ENCODE data around the gene CLIC3.
"Not testable (repeated sequence)": the region's sequence is repeated elsewhere in the genome, so short reads cannot be mapped to it uniquely, and the experiment has no call there.

The CLIC3 gene

GRCh38 chr9:137017071-137017470 lies 20.7 kb upstream of the CLIC3 start:
- no peak for DNase-seq

DNA sequence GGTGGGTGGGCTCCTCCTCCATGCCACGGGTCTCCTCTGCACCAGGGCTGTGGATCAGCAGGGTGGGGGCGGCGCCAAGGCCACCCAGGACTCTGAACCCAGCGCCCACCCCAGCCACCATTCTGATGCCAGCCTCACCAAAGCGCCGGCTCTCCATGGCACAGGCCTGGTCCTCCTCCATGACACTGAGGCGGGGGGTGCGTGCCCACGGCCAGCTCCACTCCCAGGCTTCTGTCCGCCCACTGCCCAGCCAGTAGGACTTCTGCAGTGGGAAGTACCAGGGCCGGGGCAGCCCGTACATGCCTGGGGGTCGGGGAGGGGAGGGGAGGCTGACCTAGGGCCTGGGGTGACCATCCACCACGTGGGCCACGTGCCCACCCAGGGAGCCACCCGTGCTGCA lies 20.1 kb upstream of the CLIC3 start:
- no peak for DNase-seq

DNA sequence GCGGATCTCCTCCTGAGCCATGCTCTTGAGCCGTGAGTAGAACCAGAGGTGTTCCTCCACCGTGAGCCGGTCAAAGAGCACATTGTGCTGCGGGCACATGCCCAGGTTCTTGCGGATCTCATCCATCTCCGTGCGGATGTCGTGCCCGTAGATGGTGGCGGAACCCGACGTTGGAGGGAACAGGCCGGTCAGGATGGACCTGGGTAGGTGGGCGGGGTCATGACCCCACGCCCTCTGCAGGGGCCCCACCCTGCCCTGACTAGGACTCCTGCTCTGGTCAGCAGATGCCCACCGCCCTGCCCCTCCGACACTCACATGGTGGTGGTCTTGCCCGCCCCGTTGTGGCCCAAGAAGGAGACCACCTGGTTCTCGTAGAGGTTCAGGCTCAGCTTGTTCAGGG lies 19.6 kb upstream of the CLIC3 start:
- DNase-seq, result no peak

GRCh38 chr9:137015540-137015930 lies 19.2 kb upstream of the CLIC3 start:
- DNase-seq, result no peak

DNA sequence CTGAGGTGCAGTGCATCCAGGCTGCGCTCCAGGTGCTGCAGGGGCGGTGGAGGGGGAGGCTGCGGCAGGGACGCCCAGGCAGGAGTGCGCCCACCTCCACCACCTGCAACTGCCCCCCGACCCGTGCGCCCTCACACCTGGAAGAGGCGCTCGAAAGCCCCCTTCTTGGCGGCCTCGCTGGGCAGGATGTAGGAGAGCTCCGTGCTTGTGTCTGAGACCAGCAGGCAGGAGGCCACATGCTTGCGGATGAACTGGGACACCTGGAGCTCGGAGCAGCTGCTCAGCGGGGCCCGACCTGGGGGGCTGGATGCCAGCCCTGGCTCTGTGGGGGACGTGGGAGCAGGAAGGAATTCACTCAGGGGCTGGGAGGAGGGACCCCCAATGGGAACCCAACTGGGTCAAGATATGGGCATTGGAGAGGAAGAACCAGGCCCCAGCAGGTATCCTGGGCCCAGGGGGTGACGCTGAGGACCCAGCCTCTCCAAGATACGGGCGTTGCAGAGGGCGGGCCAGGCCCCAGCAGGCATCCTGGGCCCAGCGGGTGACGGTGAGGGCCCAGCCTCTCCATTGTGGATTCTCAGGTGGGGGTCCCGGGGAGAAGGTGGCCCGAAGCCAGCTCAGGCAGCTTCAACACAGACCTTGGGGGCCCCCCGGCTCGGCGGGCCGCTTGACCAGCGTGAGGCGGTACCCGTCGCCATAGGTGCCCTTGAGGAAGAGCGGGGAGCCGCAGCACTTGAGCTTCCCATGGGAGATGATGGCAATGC lies 18.6 kb upstream of the CLIC3 start:
- no peak for DNase-seq

DNA sequence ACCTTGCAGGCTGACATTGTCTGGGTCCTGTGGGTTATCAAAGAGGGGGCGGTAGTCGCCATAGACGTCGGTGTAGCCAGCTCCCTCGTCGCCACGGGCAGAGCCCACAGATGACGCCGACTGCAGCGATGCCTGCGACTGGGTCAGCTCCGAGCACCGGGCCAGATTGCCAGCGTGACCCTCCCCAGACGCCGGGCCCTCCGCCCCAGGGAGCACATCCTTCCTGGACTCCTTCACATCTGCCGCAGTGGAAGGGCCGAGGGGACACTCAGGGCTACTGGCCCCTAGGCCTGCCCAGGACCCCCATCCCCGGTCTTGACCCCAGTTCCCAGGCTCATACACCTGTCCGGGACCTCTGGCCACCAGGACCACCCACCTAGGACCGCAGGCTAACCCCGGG lies 17.8 kb upstream of the CLIC3 start:
- DNase-seq, result no peak

DNA sequence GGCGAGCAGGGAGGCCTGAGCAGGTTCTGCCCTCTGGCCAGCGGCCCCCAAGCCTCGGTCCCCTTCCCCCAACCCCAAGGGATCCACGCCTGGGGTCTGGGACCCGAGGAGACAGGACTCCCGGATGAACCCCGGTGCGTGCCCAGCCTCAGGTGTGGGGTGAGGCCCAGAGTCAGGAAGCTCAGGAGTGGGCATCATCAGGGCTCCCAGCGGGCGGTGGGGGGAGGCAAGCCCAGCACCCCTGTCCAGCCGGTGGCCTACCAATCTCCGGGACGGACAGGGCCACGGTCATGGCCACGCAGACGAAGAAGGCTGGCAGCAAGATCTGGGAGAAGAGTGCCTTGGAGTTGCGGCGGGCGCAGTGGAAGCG lies 17.2 kb upstream of the CLIC3 start:
- DNase-seq, result no peak

DNA sequence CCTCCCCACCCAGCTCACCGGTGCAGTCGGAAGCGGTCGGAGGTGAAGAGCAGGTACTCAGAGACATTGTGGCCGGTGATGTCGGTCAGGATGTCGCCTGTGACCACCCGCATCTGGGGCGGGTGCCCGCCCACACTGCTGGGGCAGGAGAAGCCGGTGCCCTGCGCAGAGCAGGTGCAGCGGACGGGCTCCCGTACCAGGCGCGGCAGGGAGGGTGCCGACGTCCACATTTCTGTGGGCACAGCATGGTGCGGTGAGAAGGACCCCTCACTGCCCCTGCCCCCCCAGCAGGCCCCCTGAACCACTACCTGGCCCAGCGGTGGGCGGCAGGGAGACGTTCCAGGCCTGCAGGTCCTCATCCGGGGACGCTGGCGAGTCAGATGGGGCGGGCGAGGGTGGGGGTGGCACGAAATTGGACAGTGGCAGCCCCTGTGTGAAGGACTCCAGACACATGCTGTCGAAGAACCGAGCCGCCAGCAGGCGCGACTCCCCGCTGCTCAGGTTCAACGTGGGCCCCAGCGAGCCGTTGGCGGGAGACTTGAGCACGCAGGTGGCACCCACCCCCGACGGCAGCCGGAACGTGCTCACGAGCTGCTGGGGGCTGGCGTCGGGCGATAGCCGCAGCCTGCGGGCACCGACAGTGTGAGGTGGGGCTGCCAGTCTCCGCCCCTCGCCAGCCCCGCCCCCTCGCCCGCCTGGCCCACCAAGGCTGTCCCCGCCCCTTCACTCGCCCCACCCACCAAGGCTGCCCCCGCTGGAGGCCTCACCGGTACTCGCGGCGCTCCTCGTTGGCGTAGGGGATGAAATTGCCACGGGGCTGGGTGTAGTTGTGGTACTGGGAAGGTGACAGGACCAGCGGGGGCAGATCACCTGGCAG lies 16.6 kb upstream of the CLIC3 start:
- no peak for DNase-seq

GRCh38 chr9:137011907-137012675 lies 15.7 kb upstream of the CLIC3 start:
- no peak for DNase-seq

GRCh38 chr9:137011156-137011555 lies 14.8 kb upstream of the CLIC3 start:
- DNase-seq, result no peak

- no peak for DNase-seq
Measured at GRCh38 chr9:137009938-137010732, 13.8 kb upstream of the CLIC3 start.

DNA sequence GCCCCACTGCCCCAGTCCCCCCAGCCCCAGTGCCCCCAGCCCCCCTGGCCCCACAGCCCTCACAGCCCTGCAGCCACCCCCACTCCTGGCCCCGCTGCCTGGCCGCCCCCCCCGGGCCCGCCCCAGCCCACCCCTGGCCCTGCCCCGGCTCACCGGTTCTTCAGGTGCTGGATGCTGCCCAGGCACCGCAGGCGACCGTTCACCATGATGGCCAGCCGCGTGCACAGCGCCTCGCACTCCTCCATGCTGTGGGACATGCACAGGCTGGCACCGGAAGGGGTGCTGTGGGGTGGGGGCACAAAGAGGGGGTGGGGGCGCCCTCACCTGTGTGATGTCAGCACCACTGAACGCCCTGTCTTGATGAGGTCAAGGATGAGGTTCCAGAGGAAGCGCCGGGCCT lies 12.8 kb upstream of the CLIC3 start:
- no peak for DNase-seq

GRCh38 chr9:137008312-137008711 lies 11.9 kb upstream of the CLIC3 start:
- DNase-seq, result no peak

DNA sequence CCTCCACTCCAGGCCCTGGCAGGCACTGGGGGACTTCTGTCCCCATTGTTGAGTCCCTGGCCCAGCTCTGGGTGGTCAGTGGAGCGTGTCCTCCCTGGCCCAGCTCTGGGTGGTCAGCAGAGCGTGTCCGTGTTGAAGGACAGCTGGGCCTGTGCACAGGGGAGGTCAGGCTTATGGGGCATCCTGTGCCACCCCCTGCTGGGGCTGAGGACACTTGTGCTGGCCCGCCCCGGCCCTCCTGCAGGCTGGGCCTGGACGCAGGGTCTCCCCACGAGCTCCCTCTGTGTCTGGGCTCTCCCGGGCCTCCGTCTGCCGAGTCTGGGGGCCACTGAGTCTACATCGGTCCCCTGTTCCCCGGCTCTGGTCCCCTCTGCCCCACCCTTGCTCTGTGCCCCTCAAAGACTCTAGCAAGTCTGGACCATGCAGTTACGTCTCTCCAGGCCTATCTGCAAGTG lies 11.5 kb upstream of the CLIC3 start:
- DNase-seq, result no peak

- no peak for DNase-seq
Measured at GRCh38 chr9:137007108-137007815, 10.9 kb upstream of the CLIC3 start.

DNA sequence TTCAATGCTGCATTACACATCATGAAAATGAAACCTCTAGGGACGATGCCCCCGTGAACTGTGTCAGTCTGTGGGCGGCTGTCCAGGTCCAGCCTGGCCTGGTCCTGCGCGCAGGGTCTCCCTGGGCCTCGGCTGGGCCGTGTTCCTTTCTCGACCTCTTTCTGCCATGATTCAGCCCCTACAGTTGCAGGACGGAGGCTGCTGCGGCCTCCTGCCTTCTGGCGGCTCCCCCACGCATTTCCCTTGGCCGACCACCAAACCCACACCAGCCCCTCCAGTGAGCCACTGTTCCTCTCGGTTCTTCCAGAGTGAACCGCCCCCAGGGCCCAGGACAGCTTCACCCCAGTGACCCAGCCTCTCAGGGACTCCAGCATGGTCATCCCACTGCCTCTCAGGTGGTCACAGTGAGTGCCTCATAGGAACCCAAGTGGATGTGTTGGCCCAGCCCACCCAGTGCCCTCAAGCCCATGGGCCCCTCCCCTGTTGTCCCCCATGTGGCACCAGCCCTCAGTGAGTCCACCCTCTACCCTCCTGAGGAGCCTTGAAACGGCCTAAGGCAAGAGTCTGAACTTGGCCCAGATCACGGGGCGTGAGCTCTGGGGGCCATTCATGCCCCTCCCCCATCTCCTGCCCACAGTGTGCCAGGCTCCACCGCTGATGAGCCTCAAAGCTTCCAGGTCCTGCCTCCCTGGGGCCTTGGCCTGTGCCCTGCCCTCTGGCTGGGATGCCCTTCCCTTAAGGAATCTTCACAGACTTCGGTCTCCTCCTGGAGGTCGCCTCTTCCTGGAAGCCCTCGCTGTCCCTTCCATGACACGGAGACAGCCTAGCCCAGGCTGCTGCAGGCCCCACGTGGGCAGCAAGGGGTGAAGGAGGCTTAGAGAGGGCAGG lies 10.0 kb upstream of the CLIC3 start:
- DNase-seq, result no peak

- not testable (repeated sequence) for DNase-seq
Measured at GRCh38 chr9:137004285-137004684, 7.9 kb upstream of the CLIC3 start.

- DNase-seq, result no peak
Measured at GRCh38 chr9:137002646-137003041, 6.3 kb upstream of the CLIC3 start.

- DNase-seq, result no peak
Measured at GRCh38 chr9:137001857-137002645, 5.7 kb upstream of the CLIC3 start.
